AG10803 (cell line): ENCODE data around the gene CAMSAP2.

ENCODE experiments used
- DNase-seq: peaks from one replicate; pipeline ENCODE4 v3.0.0; 2010; ENCODE audit warnings: low read depth
- H3K4me3 ChIP-seq: 2 replicates; pipeline ENCODE4 v1.5.1; 2011; ENCODE audit warnings: mild to moderate bottlenecking, low read length, control low read depth
- TF ChIP-seq, protein P1 (sequence below): conservative IDR thresholded peaks from 2 replicates; pipeline ENCODE4 v1.5.1; 2011; ENCODE audit warnings: mild to moderate bottlenecking, low read length, control low read depth, inconsistent platforms

The CAMSAP2 gene

DNA sequence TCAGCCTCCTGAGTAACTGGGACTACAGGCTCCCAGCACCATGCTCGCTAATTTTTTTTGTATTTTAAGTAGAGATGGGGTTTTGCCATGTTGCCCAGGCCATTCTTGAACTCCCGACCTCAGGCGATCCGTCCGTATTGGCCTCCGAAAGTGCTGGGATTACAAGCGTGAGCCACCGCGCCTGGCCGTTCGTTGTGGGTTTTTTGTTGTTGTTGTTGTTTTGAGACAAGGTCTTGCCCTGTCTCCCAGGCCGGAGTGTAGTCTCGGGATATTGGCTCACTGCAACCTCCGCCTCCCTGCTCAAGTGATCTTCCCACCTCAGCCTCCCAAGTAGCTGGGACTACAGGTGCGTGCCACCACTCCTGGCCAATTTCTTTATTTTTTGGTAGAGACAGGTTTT, 151.3 kb downstream of the CAMSAP2 start:
- no peak for DNase-seq
- TF ChIP-seq, protein P1, sequence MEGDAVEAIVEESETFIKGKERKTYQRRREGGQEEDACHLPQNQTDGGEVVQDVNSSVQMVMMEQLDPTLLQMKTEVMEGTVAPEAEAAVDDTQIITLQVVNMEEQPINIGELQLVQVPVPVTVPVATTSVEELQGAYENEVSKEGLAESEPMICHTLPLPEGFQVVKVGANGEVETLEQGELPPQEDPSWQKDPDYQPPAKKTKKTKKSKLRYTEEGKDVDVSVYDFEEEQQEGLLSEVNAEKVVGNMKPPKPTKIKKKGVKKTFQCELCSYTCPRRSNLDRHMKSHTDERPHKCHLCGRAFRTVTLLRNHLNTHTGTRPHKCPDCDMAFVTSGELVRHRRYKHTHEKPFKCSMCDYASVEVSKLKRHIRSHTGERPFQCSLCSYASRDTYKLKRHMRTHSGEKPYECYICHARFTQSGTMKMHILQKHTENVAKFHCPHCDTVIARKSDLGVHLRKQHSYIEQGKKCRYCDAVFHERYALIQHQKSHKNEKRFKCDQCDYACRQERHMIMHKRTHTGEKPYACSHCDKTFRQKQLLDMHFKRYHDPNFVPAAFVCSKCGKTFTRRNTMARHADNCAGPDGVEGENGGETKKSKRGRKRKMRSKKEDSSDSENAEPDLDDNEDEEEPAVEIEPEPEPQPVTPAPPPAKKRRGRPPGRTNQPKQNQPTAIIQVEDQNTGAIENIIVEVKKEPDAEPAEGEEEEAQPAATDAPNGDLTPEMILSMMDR, result no peak
- no peak overlapping the region for H3K4me3 ChIP-seq

DNA sequence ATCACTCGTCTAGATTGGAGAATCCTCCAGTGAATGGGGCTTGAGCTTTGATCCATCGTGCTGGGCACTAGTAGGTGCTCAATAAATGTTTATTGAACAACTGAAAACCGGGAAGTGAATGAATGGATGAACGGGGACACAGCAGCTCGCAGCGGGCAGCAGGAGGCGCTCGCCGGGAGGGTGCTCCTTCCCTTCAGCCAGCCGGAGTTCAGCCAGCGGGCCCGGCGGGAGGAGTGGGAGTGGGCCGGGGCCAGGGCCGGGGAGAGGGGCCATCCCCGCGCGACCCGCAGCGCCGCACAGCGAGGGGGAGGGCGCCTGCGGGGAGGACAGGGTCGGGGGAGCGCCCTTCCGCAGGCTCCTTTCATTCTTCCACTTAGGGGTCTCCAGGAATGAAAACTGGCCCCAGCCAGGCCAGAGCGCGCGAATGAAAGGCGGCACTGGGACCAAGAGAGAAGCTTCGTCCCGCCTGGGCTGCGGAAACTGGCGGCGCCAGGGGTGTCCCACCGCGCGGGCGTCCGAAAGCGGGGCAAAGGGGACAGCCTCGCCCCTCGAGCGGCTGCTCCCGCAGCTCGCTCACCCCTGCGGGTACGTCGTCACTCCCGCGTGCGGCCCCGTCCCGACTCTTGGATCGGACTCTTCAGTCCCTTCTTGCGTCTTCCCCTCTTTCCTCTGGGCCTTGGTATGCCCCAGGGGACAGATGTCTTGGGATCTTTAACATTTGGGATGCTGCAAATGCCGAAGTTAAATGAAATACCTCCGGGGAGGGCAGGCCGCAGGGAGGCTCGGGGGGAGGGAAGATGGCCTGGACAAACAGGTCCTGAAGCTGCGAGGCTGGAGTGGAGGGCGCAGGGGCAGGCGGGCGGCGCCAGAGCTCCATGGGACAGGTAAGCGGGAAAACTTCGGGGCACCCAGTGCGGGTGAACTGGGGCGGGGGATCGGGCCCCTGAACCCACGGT, 152.4 kb downstream of the CAMSAP2 start:
- DNase-seq, result peak; percentile 51
- peak overlapping the region; percentile 52 for H3K4me3 ChIP-seq
- TF ChIP-seq, protein P1, result peak; percentile 36

DNA sequence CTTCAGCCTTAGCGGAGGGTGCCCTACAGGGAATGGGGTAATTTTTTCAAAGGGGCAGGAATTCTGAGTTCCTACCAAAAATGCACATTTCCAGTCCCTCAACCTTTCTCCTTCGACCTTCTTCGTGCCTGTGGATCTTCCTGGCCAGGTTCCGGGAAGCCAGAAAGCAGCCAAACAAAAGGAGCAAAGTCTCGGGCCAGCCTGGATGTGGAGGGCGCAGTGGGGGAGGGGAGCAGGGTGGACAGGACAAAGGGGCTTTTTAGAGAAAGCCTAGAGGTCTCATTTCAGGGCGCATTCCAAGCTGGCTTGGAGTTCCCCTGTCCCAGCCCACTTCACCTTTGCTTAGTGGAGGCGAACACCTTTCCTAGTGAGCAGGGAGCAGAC, 153.1 kb downstream of the CAMSAP2 start:
- TF ChIP-seq, protein P1, result no peak
- H3K4me3 ChIP-seq, result no peak overlapping the region; the same call in 1 of the 2 replicates
- DNase-seq, result no peak

DNA sequence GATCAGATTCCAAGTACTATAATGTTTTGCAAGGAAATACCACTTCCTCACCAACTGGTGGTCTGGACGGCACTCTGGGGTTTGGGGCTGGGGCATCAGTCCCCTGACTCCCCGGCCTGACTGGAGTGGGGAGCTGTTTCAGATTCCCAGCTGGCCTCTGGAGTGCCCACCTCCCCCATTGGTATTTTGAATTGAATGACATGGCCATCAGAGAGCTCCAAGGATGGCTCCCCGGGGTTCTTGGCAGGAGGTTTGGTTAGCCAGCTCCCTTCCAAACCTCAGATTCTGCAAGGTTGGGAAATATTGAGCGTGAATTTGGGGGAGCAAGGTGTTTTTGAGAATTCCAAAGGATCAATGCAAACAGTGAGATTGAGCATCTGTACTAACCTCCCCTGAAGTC, 153.9 kb downstream of the CAMSAP2 start:
- no peak overlapping the region for H3K4me3 ChIP-seq
- TF ChIP-seq, protein P1, result no peak
- no peak for DNase-seq

DNA sequence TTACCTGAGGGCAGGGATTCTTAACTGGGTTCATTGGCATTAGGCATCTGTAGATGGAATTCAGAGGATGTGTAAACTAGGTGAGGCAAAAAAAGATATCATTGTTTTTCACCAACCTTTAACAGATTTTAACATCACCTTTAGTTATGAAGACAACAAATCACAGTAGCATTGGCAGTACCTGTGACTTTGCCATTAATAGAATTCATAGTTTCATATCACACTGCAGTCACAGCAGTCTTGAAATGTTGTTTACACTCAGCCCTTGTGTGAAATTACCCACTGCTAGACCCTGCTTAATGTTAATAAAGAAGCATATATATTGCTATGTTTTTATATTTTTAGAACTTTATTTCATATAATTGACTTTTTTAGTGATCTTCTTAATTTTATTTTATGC, 154.3 kb downstream of the CAMSAP2 start:
- TF ChIP-seq, protein P1, result no peak
- H3K4me3 ChIP-seq, result no peak overlapping the region
- DNase-seq, result no peak

DNA sequence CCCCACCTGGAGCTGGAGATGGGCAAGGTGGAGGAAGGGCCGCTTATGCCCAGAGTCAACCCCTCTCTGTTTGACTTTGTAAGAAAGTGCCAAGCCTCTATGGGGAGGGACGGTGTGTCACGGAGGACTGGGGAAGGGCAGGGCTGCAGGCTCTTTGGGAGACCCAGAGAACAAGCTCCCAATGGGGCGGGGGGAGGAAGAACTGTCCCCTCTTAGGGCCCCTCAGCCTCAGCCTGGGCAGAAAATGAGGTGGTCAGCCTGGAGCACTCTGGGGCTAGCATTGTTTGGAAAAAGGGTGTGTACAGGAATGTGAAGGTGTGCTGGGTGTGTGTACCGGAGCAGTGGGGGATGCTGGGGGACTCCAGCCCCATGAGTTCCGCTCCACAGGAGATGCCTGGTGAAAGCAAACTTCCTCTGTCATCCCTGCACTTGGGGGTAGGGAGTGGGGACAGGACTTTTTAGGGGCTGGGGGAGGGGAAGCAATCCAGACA, 154.8 kb downstream of the CAMSAP2 start:
- TF ChIP-seq, protein P1, result no peak
- no peak for DNase-seq
- no peak overlapping the region for H3K4me3 ChIP-seq

DNA sequence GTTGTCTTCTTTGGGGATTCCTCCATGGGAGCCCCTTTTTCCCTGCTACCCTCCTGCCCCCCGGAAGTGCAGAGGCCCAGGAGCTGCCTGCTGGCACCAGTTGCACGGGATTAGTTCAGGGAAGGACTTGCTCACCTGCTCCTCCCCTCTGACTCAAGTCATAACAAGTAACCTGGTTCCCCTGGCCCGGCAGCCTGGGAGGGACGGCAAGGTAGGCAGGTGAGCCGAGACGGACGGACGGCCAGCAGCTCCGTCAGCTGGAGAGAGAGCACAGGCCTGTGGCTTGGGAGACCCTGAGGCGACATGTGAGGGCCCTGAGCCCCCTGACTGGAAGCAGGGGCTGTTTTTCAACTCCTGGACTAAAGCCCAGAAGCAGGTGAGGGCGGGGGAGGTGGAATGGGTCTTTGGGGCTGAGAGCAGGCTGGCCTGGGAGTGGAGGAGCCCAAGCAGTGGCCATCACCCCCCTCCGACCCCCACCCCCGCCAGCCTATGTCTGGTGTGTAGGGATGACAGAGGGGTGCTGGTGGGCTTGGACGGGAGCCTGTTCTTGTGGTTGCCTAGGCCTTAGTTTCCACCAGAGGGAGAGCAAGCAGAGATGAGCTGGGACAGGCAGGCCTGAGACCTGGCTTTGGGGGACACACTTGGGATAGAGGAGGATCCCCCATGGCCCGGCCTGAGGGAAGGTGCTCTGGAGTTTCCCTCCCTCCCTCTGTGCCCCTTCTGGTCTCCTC, 156.2 kb downstream of the CAMSAP2 start, which contains the start of gene INAVA:
Gene INAVA, plus strand, starts transcription at position 189 of the 731 bp plus-strand sequence. CDS start 3,501 bp downstream, outside the sequence.
- H3K4me3 ChIP-seq, result no peak within 1 kb of the TSS
- TF ChIP-seq, protein P1, result no peak
- no peak for DNase-seq
